Activated T-cell treated with anti-CD3 and anti-CD28 coated beads for 4 hours (primary cell): ENCODE measurements around the gene PLPP4.
"Not testable (repeated sequence)": the region's sequence is repeated elsewhere in the genome, so short reads cannot be mapped to it uniquely, and the experiment has no call there.

Experiments
- DNase-seq: peaks from one replicate; pipeline ENCODE4 v3.0.0-alpha.2; 2020

PLPP4 gene

DNA sequence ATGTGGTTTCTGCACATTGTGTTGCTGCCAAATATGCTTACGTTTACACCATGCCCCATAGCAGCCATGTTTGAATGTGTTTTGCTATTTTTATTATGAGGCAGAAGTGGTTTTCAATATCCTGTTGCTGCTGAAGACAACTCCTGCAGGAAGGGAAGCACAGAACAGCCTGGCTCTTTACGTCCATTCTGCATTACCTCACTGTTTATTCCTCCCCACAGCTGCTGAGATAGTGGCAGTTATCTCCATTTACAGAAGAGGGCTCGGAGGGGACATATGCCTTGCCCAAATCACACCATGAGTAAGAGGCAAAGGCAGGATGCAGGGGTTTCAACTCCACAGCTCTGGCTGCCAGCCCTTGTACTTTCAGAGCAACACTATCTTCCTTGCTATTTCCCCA lies 35.3 kb downstream of the PLPP4 start:
- no peak for DNase-seq

DNA sequence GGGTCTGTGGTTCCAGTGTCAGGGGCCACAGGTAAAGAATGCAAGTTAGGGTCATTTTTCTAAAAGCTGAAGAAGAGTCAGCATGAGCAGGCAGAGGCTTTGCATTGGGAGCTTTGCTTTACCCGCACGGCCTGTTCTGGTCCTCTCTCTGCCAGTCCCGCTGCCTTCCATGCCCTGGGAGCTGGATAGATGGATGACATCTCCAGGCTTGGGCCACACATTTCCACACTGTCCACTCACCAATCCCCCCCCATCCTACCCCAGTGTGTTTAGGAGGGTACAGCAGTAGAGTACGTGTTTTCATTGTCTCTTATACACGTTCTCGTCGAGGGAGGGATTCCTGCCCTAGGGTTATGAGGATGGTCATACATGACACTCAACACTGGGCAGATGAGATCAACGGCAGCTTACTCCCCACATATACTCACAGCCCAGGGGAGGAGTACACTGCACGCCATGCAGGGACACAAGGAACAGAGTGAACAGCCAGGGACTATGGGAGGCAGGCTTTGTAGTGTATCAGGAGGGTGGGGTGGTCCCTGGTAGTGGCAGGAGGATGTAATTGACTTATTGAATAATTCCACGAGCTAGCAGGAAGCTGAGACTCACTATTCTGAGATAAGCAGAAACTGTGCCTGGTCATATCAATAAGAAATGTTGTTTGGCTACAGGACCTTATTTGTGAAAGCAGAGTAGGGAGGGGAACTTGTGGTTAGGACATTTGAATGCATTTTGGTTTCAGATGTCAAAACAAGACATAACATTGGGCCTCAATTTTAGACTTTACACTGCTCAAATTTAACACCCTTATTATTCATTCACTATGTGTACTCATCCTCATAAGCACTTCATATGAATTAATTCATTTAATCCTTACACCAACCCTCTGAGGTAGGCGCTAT lies 36.6 kb downstream of the PLPP4 start:
- DNase-seq = no peak

DNA sequence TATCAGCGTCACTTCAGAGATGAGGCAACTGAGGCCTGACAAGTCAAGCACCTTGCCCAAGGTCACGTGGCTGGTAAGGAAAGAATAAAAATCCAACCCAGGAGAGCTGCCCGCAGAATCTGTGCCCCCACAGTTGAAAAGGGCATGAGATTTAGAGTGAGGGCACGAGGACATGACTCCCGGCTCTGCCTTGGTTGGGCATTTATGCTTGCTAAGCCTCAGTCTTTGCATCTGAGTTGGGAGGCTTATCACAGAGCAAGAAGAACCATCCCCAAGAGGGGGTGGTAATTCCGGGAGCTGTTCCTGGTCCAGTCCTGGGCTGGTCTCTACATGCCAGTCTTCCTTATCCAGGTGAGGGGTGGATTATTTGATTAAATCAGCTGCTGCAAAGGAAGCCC lies 37.3 kb downstream of the PLPP4 start:
- DNase-seq = no peak

DNA sequence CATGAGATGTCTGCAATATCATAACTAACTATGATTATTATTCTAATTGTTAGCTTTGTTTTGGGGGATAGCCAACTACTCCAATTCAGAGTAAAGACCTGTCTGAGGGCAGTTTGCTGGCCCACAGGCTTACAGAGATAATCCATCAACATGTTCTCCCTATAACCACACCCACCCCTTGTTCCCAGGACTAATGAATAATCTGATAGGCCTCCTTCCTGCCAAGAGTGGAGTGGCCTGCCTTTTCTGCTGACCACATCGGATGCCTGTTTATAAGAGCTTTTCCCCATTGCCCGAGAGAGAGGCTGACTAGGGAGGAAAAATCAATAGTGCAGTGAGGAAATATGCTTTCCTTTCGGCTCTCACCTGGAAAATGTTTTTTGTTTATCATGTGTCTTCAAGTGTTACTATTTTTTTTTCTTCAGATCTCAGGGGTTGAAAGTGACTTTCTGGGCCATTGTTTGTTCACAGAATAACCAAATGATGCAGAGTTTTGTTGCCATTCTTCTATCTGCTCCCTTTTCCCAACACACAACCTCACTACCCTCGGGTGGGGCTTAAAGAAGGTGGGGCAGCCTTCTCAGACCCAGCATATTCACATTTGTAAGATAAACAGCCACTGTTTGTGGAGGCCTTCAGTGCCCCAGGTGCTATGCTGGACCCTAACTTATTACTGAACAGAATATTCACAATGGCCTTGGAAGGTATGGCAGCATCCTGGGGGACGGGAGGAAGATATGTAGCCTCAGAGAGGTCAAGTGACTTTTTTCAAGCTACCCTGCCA lies 38.4 kb downstream of the PLPP4 start:
- no peak for DNase-seq

DNA sequence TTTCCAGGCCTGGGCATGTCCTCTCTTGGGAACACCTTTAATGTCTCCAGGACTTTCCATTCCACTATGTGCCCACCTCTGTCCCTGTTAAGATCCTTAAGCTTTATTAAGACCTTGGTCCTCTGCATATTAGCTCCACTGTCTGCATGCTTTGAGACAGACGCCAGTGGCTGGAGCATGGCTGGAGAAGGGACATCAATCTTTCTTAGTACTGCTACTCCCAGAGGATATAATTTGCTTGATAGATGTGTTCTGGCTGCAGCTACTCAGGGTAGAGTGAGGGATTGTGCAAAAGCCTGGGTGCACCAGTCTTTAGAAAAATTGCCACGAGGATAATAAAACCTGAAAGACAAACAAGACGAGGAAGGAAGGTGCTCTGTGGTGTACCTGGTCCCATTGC lies 42.9 kb downstream of the PLPP4 start:
- no peak for DNase-seq

DNA sequence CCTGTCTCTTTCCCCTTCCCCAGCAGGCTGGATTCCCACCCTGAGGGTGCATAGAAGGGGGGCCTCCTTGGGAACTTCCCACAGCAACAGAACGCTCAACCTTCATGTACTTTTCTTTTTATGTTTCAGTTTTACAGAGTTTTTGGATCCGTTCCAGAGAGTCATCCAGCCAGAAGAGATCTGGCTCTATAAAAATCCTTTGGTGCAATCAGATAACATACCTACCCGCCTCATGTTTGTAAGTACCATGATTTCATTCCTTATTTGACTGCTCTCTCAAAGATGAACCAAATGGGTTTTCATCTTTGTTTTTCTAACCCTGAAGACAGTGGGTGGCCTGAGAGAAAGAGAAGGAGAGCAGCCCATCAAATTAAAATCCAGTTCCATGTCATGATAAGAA lies 46.7 kb downstream of the PLPP4 start:
- DNase-seq = no peak

DNA sequence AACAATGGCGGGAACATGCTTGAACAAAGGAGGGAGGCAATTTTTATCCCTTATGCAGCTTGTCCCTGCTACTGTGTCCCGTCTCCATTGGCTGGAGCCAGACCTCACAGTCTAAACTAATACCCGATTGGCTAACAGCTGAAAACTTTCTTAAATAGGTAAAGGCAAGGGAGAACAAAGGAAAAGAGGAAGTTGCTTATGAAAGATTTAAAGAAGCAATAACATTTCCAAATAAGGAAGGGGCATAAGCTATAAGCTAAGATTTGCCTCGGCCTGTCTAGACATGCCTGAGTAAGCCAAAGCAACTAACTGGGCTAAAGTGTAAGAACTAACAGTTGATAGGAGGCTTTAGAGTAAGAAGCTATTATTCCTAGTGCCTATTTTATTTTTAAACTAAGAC lies 47.2 kb downstream of the PLPP4 start:
- DNase-seq = not testable (repeated sequence)

DNA sequence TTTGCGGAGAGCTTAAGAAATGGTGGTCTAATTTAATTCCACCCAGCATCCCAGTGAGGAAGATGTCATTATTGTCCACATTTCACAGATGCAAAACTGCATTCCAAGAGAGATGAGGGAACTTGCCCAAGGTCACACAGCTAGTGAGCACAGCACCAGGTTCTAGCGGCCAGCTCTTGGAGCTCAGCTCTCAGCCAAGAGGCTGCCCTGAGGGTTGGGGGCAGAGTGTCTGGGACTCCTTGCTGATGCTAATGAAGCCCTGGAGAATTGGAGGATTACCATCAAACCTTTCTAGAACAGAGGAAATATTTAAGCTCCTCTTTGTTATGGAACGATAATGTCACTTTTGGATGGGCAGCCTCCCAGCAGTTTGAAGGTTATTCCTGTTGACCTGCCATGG lies 48.0 kb downstream of the PLPP4 start:
- no peak for DNase-seq

DNA sequence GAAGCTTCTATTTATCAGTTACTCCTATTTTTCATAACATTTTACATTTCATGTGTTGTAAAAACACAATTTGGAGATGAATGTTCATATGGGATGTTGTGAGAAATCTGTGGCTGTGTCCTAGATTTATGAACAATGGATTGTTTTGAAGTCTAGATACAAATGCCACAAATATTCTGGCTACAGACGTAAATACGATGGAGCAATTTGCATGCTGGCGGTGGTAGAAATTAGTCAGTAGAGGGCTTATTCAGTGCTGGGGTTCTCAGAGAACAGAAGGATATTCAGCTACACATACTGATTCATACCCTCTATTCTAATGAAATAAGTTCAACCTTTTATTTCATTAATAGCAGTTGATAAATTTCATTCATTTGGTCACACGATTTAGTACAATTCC lies 48.8 kb downstream of the PLPP4 start:
- no peak for DNase-seq

DNA sequence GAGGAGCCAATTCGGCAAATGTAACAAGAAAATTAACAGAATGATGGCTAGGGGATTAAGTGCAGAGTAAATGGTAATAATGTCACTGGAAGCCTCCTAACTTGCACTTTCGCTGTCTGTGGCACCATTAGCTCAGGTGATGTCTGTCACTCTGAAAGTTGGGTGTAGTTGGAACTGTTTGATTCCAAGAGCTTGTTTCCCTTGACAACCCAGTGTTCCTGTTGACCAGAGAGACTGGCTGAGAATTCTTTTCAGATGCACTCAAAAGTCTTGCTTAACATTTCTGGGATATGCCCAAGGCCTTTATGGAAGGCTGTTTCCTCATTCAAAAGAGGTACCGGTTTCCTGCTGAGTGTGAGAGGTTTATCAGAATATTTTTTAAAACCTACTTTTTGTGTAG lies 49.6 kb downstream of the PLPP4 start:
- no peak for DNase-seq

DNA sequence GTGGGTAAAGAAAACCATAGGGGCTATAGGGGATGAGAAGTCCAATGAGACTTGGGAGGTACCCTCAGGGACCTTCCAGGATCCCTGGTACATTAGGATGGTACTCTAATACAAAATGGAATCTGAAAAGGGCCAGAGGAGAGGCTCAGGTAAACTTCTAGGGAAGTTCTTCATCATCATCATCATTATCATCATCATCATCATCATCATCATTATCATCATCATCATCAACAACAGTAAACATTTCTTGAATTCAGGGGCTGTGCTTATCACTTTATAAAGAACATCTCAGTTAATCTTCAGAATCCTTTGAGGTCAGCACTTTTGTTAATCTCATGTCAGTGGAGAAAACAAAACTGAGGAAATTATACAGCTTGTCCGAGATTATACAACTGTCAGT lies 50.1 kb downstream of the PLPP4 start:
- no peak for DNase-seq

DNA sequence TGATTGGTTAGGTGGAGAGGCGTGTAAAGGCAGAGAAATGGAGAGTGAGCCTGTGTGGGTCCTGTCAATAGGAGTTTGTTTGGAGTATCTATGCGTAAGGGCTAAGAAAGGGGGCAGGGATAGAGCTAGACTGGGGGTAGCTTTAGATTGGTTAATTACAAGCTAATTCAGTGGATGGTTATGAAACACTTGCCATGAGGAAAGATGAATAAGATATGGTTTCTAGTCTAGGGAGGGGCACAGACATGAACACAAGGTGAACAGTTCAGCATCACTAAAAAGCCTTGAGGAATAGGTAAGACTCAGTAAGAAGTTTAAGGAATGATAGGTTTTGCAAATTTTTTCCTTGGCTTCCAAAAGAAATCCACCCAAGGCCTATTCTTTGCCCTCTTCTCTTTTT lies 50.6 kb downstream of the PLPP4 start:
- no peak for DNase-seq

DNA sequence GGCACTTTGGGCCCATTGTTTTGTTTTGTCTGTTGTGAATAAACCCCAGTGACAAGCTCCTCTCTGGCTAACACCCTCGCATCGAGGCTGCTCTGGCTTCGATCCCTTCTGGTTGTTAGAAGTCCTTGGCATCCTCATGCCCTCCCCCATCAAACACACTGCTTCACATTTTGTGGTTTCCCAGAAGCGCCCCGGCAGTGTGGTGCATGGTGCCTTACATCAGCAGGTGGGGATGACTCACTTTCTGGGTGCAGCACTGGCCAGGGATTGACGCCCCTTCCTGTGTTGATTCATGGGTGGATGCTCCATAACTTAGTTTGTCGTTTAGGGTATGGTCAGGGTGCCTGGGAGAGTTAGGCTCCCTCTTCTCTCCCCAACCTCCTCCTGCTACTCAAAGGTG lies 51.4 kb downstream of the PLPP4 start:
- DNase-seq = no peak

DNA sequence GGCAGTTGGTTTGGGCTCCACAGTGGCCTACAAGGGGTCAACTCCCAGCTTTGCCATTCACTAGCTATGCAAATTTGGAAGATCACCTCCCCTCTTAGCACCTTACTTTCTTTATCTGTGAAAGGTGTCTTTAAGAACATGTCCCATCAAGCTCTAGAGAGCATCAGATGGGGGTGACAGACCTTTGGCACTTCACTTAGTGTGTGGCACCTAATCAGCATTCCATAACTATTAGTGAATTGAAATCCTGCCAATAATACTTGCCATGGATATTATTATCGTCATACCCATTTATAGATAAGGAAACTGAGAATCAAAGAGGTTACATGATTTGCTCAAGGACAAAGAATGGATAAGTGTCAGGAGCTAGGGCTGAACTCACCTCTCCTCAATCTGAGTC lies 51.9 kb downstream of the PLPP4 start:
- no peak for DNase-seq

DNA sequence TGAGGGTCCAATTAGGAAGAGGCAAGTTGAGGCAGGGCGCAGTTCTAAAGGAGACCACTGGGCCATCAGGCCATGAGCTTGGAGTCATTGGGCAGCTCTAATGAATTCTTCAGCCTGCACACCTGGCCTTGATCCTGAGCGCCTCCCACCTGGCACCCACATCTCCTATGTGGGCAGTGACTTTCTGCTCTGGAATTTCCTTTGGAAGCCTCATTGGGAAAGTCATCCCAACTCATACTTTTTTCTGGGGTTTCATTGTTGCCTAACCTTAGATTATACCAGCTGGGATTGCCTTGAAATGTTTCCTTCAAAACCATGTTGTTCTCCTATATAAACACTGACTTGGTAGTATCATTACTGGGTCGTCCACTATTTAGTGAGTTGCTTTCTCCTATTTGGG lies 54.1 kb downstream of the PLPP4 start:
- no peak for DNase-seq

DNA sequence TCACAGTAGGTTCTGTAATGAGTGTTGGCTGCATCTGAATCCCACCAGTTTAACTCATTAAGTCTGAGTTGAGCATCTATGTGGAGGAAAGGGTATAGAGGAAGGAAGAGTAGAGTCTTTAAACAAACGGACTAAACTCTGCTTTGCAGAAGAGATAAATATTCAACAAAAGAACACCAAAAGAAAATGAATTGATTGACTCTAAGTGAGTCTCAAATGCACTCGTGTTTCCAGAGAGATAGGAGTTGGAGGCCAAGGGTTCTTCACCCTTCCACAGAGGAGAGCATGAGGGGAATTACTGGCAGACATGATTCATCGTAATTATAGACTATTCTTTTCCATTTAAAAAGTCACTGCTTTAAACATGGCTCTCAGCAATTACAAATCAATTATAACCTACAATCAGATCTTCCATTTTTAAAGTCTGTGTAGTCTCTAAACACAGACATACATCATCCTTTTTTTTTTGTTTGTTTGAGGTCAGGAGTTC lies 56.3 kb downstream of the PLPP4 start:
- no peak for DNase-seq

DNA sequence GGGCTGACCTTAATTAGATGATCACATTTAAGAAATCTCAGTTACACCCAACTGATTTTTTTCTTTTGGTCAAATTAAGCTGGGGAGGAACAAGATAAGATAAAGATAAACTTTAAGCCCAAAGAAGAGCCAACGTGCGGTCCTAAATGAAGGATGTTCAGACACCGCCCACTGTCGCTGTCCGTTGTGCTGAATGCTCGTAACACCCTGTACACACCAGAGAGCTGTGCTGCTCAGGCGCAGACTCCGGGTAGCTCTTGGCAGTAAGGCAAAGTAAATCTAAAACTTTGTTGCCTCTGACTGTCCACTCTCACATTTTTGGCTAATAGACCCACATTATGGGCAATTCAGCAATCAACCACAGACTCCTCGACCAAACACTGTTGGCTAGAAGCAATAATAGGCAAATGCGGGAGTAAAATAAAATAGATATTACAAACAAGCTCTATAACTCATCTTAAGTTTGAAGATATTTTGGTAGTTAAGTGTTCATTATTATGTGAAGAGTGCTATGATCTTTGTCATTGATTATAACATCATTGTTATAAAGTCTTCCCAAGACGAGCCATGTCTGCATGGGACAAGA lies 57.1 kb downstream of the PLPP4 start:
- DNase-seq = no peak

DNA sequence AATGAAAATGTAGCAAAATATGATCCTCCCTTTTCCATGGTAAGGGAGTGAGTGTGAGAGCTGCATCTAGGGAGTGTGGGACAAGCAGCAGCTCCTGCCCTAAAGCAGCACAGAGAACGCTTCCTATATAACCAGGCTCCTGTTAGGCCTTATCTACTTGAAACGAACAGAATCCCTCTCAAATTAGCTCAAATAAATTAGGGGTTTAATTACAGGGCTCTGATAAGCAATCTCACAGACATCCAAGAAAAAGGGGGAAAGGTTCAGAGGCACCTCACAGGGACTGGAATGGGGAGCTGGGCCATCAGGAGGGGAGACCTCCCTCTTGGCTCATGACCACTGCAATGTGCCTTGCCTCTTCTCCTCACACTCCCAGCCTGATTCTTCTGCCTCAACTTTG lies 57.9 kb downstream of the PLPP4 start:
- no peak for DNase-seq

DNA sequence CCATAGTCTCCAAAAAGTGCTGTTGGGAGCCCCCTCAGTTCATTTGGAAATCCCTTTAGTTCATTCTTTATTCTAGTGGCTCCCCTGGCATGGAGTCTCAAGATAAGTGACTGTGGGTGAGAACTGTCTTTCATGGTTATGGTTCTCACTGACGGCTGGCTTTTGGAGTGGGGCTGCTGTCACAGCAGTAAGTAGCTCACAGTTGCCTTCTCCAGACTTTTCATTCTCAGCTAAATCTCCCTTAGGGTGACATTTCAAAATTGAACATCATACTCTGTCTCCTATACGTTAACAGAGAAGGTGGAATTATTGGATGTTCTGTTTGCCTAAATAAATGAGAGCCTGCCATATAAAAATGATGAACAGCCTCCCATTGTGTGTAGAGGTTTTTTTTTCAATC lies 58.7 kb downstream of the PLPP4 start:
- no peak for DNase-seq

DNA sequence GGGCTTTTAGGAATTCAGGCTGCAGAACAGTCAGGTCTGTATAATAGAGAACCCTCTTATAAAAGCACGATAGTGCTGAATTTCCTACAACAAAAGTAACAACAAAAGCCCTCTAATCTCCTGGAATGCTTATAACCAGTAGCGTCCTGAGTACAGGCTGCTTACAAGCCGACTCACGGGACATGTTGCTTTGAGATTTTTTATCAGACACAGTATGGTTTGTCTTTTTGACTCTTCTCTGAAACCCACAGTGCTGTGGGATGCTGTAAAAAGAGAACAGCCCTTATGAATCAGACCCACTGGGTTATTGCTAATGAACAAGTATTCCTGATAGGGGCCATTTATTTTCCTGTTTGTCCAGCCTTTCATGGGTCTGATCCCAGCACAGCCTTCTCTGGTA lies 59.4 kb downstream of the PLPP4 start:
- DNase-seq = no peak

DNA sequence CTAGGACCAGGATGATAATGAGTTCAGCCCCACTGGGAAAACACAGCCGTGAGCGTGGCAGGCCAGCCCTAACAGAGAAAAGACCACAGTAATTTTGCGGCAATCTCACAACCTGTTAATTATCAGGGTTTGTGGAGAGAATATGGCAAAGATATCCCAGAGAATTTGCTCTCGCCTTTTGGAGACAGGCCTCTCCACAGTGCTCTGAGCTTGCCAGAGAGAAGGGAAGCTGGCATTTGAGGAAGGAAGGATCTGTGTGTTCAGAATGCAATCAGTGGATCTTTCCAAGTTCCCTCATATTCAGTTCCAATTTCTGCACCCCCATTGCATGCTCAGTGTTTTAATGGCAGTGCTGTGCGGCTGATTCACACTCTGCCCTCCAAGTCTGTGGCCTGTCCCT lies 60.2 kb downstream of the PLPP4 start:
- DNase-seq = no peak

DNA sequence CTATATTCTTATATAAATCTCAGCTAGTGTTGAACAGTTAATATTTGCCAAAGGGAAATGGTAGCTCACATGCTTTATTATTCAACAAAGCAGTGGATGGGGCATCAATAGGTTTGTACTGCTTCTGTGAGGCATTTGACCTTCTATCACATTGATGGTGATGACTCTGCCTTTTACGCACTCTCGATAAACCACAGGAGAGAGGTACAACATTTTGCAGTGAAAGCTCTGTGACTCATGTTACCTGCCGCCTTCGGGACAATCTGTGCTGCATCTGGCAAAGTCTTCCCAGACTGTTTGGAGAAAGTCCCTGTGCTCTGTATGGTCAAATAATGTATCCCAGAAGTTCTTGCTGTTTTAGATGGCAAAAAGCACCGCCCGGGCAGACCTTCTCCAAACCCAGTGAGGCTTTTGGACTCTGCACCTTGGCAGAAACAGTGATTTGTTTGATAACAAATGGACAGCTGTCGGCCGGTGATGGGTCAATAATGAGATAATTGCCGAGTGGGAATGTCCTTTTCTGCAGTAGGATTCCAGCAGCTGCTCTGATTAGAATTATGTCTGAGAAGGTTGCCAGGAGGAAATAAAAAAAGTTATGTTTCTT lies 61.0 kb downstream of the PLPP4 start:
- no peak for DNase-seq

DNA sequence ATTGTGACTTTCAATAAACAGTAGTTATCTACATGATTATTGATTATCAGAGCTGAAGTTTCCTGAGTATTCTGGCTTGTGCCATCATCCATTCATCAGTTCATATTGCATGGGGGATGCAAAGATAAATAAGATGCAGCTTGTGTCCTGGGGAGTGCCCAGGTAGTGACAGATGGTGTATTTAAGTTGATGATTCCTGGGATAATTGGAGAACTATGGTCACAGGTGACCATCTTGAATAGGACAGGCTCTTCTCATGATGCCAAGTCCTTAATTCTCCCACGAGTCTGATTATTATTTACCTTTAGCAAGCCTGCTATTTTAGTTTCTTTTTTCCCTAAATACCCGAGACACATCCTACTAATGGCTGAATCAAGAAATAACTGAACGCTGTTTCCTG lies 64.9 kb downstream of the PLPP4 start:
- no peak for DNase-seq
